GM21526 (cell line): Measurements from ENCODE around the gene SAT1.
"Not testable (repeated sequence)": the region's sequence is repeated elsewhere in the genome, so short reads cannot be mapped to it uniquely, and the experiment has no call there.

ENCODE experiments used
- ATAC-seq: cut with Tn5 transposase; IDR thresholded peaks from one replicate; pipeline ENCODE4 v1.9.1; 2021; ENCODE audit warnings: moderate library complexity; ENCODE audit not compliant: unreplicated experiment, low FRiP score

Gene SAT1

GRCh38 chrX:23782863-23783588 is at the start of gene SAT1:
Gene SAT1 (plus strand): TSS chrX:23783173. CDS start chrX:23783352, 179 bp downstream.
- ATAC-seq = peak; percentile 84

GRCh38 chrX:23736030-23736429 is 46.9 kb upstream of the SAT1 start:
- ATAC-seq = no peak

DNA sequence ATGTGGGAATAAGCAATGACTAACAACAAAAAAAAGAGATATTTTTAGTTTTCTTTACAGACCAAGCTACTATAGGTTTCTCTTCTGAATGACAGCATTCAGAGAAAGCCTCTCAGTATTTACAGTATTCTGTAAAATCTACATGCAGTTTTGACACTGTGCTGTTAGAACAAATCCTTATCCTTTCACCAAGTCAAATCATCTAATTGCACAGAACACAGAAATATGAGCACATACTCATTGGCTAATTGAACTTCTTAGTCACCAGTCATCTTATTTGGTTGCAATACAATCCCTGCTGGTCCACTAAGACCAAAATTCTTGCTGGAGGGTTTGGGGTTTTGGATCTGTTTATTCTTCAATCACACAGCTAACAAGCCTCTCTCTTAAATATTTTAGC is 45.6 kb upstream of the SAT1 start:
- no peak for ATAC-seq

GRCh38 chrX:23742174-23742696 is 40.7 kb upstream of the SAT1 start:
- no peak for ATAC-seq

GRCh38 chrX:23742697-23743622 is 40.0 kb upstream of the SAT1 start, which contains the start of gene ACOT9:
Gene ACOT9 (minus strand): TSS chrX:23743276. CDS start chrX:23743144, 132 bp downstream.
- ATAC-seq = peak; percentile 93

DNA sequence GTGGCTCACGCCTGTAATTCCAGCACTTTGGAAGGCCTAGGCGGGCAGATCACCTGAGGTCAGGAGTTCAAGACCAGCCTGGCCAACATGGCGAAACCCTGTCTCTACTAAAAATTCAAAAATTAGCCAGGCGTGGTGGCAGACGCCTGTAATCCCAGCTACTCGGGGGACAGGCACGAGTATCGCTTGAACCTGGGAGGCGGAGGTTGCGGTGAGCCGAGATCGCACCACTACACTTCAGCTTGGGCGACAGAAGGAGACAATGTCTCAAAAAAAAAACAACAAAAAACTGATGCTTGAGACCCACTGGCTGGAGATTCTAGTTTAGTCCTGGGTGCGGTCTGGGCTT is 39.4 kb upstream of the SAT1 start:
- ATAC-seq = not testable (repeated sequence)

- no peak for ATAC-seq
Measured at GRCh38 chrX:23745786-23746185, 37.2 kb upstream of the SAT1 start.

DNA sequence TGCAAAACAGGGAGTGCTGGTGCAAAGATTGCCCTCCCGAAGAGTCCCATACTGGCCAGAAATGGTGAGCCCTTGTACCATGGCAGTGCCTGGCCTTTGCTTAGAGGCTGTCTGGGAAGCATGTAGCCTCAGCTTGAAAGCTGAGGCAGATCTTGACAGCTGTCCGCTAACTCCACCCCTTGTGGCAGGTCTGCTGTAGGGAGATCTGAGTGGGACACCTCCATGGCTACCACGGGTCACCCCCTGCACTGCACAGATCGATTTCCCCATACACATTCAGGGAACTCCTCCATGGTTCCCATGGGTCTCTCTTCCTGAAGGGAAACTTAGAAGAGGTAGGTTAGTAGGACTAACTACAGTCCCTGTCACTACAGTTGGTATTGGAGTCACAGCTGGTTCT is 33.8 kb upstream of the SAT1 start:
- ATAC-seq = no peak

- no peak for ATAC-seq
Measured at GRCh38 chrX:23749576-23749975, 33.4 kb upstream of the SAT1 start.

DNA sequence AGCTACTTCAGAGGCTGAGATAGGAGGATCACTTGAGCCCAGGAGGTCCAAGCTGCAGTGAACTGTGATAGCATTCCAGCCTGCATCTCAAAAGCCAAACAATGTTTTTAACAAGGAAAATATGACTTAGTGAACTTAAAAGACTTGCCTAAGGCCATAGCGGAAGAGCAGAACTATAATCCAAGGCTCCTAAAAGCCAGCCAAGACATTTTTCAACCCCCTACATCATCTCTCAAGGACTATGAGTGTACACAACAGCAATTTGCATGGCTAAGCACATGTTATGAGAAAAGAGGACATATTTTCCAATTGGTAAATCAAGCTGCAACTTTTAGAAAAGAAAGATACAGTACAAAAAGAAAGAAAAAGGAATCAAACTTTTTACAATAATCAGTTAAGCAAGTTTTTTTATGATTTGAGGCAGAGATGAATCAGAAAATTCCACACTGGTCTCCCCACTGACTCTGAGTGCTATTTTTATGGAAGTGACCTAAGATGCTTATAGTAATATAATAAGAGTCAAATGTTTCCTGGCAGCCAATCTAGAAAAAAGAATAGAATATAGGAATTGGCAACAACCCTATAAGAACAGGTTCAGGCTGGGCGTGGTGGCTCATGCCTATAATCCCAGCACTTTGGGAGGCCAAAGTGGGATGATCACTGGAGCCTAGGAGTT is 30.1 kb upstream of the SAT1 start:
- ATAC-seq = no peak

DNA sequence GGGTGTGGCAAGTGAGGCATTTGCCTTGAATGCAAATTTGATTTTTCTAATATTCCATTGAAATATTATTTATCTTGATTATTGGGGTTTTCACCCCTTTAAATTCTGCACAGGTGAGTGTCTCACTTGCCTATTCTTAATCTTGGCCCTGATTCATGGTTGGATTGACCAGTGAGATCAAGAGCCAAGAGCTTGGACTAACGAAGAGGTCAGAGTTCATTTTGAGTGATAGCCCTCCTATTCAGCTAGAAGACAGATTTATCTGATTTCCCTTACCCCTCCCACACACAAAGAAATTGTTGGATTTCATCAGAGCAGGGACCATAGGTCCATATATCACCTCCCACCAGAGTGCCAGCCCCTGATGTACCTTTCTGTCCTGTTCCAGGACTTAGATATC is 28.3 kb upstream of the SAT1 start:
- no peak for ATAC-seq

DNA sequence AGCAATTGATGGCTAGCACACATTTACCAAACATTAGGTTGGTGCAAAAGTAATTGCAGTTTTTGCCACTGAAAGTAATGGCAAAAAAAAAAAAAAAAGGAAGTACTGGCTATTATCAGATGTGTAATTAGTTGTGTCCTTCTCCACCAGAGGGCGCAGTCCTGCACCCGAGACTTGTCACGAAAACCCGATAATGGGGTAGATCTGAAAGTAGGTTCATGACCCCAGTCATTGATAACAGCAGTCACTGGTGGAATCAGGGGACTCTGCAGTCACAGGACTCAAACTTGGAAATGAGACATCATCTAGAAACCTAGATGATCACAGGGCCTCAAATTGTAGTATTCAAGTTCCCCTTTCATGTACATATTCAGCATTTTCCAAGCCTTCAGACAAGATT is 26.8 kb upstream of the SAT1 start:
- ATAC-seq = peak; percentile 62

GRCh38 chrX:23759821-23760220 is 23.2 kb upstream of the SAT1 start:
- no peak for ATAC-seq

GRCh38 chrX:23764188-23764984 is 18.6 kb upstream of the SAT1 start:
- ATAC-seq = no peak

- ATAC-seq = no peak
Measured at GRCh38 chrX:23765449-23765848, 17.5 kb upstream of the SAT1 start.

GRCh38 chrX:23765868-23766267 is 17.1 kb upstream of the SAT1 start:
- no peak for ATAC-seq

- ATAC-seq = peak; percentile 59
Measured at GRCh38 chrX:23766650-23767551, 16.1 kb upstream of the SAT1 start.

- ATAC-seq = no peak
Measured at GRCh38 chrX:23770142-23770541, 12.8 kb upstream of the SAT1 start.

DNA sequence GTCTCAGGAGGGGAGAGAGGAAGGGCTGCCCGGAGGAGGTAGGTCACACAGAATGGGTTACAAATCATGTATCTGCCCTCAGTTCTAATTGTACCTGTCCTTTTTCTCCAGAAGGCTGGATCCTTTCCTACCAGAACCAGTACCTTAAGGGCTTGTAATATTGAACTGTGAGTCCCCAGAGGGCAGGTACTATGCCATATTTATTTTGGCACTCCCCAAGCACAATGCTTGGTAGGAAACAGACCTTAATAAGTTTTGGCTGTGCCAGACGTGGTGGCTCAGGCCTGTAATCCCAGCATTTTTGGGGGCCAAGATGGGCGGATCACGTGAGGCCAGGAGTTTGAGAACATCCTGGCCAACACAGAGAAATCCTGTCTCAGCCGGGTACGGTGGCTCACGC is 11.9 kb upstream of the SAT1 start:
- ATAC-seq = not testable (repeated sequence)
